GM21619 (cell line): ENCODE results near the gene CA5A.
A peak's percentile ranks its signal among the peaks of the same experiment; 100 is the strongest.
"Not testable (repeated sequence)": the region's sequence is repeated elsewhere in the genome, so short reads cannot be mapped to it uniquely, and the experiment has no call there.

Experiments
- ATAC-seq: cut with Tn5 transposase; IDR thresholded peaks from one replicate; pipeline ENCODE4 v1.9.1; 2021; ENCODE audit not compliant: unreplicated experiment

CA5A gene

GRCh38 chr16:87926246-87927194 is 9.8 kb downstream of the CA5A start:
- no peak for ATAC-seq

GRCh38 chr16:87924811-87925670 is 11.3 kb downstream of the CA5A start:
- ATAC-seq = no peak

DNA sequence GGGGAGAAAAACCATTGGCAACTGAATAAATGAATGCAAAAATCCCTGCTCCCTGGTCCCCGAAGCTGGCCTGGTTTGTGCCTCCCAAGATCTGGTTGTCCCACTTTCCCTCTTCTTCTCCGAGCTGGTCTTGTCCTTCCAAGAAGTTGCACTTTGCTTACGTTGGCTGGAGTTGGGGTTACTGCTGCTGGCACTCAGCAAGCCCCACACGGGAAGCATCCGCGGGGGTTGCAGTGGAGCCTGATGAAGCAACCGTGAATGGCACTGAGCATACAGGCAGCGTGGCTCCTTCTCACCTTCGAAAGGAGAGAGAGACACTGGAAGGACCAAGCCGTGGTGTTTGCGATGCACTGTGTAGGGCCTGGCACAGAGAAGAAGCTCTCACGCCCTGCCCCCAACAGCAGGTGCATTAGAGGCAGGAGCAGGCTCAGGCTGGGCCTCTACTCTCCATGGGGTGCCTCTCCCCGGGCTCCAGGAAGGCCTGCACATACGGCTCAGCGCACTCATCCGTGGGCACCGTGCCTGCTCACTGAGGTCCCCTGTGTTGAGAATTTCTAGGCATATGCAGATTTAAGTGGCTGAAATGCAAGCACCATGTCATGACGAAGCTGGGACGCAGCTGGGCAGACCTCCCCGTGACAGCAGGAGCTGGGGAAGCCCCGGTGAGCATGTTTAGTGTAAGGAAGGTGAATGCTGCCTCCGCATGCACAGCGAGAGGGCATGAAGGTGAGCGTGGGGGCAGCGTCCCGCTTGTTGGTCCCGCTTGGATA is 12.1 kb downstream of the CA5A start:
- ATAC-seq = peak; percentile 80

DNA sequence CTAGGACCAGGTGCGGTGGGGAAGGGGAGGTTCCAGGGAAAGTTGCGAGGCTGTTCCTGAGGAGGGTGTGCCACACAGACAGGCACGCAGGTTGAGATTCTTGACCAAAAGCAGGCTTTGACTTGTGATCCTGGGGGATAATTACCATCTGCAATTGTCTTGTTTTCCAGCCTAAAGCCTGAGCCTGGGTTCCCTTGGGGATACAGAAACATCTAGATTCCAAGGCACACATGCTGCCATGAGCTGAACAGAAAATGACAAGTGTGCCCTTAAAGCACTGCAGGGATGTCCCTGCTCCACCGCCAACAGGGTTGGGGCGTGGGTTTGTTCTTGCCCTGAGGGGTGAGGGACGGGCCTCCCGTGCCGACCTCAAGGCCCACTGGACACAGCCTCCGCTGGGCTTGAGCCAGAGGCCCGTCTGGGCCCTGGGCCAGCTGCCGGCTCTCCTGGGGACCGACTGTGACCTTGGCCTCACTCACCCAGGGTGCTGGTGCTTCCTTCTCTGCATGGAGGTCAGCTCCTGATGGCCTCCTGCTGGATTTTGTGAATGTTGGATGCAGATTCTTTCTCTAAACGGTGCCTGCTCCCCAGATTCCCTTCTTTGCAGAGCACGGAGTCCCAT is 14.0 kb downstream of the CA5A start:
- ATAC-seq = no peak

DNA sequence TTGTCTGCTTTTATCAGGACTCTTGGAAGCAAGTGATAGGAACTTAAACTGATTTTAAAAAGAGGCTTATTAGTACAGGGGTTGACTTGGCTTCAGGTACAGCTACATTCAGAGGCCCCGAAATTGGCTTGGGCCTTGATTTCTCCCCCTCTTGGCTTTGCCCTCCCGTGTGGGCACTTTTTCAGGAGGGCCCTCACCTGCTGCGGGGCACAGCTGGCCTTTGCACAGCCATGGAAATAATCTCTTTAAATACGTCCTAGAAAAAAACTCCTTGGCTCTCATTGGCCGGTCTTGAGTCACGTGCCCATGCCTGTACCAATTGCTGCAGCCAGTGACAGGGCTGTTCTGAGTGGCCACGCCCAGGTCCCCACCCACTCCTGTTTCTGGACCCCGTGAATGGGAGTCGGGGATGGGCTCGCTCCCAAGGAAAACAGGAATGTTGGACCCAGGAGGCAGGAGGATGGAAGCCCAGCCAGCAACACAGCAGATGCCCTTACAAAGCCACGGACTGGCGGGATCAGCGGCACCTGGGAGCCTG is 15.0 kb downstream of the CA5A start:
- no peak for ATAC-seq

DNA sequence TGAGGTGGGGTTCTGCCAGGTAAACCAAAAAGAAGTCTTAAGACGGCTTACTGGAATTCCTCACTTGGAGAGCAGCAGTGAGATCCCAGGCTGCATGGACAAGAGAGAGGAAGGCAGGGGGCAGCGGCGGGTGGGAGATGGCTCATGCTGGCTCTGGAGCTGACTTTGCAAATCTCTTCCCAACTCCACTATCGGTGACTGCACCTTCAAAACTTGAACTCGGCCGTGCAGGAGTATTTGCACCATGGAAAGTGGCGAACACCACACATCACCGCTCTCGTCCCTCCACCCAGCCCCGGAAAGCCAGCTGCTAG is 16.7 kb downstream of the CA5A start:
- ATAC-seq = no peak

GRCh38 chr16:87918866-87919680 is 17.3 kb downstream of the CA5A start:
- ATAC-seq = no peak

DNA sequence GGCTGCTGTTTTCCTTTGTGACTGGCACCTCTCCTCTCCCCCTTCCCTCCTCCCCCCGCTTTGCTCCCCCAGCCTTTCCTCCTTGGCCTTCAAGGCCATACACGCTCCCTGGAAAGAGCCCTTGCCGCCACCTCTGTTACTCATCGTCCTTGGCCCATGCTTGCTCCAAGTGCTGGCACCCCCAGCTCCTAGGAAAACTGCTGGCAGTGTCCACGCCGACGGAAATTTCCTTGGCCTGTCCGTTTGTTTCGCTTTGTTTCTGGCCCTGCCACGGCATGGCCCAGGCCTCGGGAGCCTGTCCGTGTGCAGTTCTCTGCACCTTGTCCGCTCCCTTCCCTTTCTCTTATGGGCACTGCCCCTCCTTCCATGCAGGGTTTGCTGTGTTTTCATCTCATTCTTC is 18.0 kb downstream of the CA5A start:
- no peak for ATAC-seq

GRCh38 chr16:87917503-87917902 is 18.8 kb downstream of the CA5A start:
- no peak for ATAC-seq

DNA sequence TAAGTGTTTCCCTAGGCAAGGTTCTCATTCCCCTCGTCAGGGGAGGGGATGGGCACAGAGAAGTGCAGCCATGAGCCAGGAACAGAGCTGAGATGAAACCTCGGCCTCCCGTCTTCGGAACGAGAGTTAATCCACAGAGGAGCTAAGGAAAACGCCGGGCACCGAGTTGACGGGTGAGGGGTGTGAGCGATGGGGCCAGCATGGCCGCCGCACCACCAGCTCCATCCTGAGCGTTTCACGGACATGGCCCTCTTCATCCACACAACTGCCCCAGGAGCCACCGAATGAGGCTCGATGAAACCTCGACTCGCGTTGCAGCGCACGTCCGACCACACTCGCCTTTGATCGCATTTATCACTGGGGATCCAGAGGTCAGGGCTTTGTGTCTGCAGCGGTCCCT is 21.5 kb downstream of the CA5A start:
- no peak for ATAC-seq

DNA sequence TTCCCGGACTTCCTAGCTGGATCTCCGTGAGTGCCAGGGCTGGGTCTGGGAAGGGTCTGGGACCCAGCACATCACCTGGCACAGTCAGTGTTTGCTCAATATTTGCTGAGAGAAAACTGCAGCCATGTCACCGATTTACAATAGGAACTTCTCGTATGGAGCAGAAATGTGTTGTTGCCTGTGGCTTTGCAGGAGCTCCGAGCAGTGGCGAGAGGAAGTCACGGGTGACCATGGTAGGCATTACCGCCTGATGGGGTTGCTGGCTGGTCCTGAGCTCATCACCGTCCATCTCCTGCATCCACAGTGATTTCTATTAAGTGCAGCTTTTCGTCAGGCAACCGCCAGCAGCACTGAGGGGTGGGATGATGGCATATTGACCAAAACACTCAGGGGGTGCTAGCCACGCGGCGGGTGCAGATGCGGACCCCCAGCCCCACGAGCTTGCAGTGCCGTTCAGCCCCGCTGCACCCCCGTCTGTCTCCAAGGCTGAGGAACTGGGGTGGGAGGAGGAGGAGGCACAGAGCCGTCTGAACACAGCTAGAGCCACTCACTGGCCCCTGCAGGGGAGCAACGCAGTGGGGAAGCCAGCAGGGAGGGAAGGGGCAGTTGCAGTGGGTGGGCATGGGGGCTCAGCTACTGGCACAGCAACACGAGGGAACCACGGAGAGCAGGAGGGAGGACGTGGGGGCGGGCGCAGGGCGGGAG is 22.2 kb downstream of the CA5A start:
- not testable (repeated sequence) for ATAC-seq

- ATAC-seq = not testable (repeated sequence)
These were observed 23.6 kb downstream of the CA5A start for GRCh38 chr16:87912691-87913090.

DNA sequence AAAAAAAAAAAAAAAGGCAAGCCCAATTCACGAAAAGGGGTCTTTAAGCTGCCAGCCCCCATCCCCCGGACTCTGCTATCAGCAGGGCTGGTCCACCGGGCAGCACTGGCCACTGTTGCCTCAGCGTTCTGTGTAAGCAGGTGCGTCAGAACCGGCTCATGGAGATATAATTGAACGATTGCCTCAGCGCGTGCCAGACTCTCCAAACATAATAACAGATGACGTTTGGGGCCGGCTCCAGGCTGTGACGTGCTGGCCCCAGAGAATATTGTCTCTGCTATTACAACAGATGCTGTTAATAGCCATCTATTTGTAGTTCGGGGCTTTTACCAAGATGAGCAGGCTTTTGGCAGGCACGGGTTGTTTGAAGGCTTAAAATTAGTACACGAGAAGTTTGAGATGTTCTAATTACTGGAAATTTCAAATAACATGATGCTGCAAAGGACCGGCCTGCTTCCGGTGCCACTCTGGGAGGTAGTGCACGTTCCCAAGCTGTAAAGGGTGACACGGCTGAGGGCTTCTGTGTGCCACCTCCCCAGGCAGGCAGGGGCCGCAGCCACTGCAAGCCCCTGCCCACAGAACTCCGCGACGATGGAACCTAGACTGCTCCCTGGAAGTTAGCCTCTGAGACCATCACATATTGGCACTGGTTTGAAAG is 25.1 kb downstream of the CA5A start:
- not testable (repeated sequence) for ATAC-seq

DNA sequence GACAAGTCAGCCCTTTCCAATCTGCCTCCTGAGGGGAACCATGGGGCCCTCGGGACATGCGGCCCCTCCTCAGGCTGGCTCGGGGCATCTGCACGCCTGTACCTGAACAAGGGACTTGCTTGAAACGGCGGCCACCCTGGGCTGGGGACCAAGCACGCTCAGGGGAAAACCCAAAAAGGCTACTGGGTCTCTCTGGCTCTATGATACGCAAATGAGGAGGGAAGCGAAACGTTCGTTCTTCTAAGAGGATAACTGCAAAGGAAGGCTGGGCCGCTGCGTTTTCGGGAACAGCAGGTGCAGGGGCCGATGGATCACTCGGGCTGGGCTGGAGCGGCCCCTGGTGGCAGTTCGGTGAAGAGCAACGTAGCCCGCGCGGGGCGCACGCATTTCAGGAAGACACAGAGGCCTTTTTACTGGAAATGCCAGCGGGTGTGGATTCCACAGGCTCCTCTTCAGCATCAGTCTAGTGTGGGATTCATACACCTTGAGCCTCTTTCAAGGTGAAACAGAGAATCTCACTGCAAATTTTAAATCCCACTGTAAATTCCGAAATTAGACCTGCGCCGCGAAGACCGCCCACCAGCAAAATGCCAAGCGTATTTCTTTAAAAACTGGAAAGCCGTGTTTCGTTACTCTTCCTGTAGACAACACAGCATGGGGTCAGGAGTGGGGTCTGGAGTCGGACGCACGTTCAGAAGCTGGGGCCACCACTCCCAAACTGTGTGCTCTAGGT is 27.0 kb downstream of the CA5A start:
- ATAC-seq = peak; percentile 92

DNA sequence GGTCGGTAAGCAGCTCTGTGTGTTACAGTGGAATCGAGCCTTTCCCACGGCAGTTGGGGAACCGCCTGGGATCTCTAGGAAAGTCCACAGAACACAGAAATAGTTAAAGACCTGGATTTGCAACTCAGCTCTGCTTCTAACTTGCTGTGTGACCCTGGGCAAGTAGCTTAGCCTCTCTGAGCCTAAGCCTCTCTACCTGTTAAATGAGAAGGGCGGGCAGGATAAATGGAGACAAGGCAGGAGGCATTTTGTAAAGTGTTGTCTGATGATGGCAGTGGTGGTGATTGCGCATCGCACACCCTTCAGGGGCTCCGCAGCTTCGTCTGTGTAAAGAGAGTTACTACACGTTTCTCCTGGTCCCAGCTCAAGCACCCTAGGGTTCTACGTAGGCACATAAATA is 28.2 kb downstream of the CA5A start:
- ATAC-seq = not testable (repeated sequence)

GRCh38 chr16:87905521-87905920 is 30.8 kb downstream of the CA5A start:
- ATAC-seq = not testable (repeated sequence)

GRCh38 chr16:87904963-87905362 is 31.4 kb downstream of the CA5A start:
- not testable (repeated sequence) for ATAC-seq

DNA sequence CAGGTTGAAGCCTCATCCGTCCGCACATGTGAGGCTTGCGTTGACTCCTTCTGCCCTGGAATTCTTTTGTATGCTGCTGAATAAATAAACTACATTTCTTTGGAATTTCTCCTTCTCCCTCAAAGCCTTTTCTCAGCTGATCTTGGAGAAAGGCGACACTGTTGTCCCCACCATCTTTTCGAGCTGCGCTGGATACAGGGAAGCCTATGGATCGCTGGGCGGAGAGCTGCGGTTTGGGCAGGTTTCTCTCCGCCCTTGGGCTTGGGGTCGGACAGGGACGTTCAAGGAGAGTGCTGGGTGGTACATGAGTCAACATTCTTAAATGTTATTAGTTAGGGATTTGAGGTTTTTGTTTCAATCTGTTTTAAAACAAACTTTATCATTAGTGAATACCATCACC is 35.8 kb downstream of the CA5A start:
- ATAC-seq = not testable (repeated sequence)
